Measurements from ENCODE around the gene IL31.

Gene IL31

GRCh38 chr12:122192441-122192840 lies 18.4 kb upstream of the IL31 start:
- peaks cover 6% of the 10 kb centered on the region for H3K4me1 ChIP-seq (ENCODE audit: insufficient read depth, low read length, poor library complexity, severe bottlenecking)
- no peaks in the 10 kb centered on the region for H3K9me3 ChIP-seq (ENCODE audit: insufficient read depth, low read depth, low read length)
- H4K20me1 ChIP-seq (ENCODE audit: insufficient read depth, low read length, poor library complexity, severe bottlenecking): no peaks in the 10 kb centered on the region
- H3K27me3 ChIP-seq (ENCODE audit: insufficient read depth, low read length, poor library complexity, severe bottlenecking): no peaks in the 10 kb centered on the region
- no peak overlapping the region for H3K9ac ChIP-seq (ENCODE audit: low read depth, low read length, poor library complexity, severe bottlenecking)
- H3K4me2 ChIP-seq (ENCODE audit: low read depth, low read length, poor library complexity, severe bottlenecking): no peak overlapping the region
- H3K79me2 ChIP-seq (ENCODE audit: insufficient read depth, low read length): no peaks in the 10 kb centered on the region
- no peak overlapping the region for H3K4me3 ChIP-seq (ENCODE audit: low read length, poor library complexity, severe bottlenecking)
- H3F3A ChIP-seq (ENCODE audit: low read depth): no peaks in the 10 kb centered on the region
- TF ChIP-seq EZH2phosphoT487 (IDR thresholded peaks at IDR 0.05; ENCODE audit: borderline replicate concordance): no peak
- no peak for TF ChIP-seq CTCF (conservative IDR thresholded peaks at IDR 0.05; ENCODE audit: low read length)
- no peak overlapping the region for H2AFZ ChIP-seq (ENCODE audit: low read length)
- H3K36me3 ChIP-seq (ENCODE audit: insufficient read depth, low read length): no peaks in the 10 kb centered on the region
- H3K9me2 ChIP-seq (replicated peaks; ENCODE audit: low read depth, low read length): no peaks in the 10 kb centered on the region

GRCh38 chr12:122190842-122191668 lies 17.0 kb upstream of the IL31 start:
- H3K27me3 ChIP-seq (ENCODE audit: insufficient read depth, low read length, poor library complexity, severe bottlenecking): no peaks in the 10 kb centered on the region
- no peaks in the 10 kb centered on the region for H3K4me1 ChIP-seq (ENCODE audit: insufficient read depth, low read length, poor library complexity, severe bottlenecking)
- no peaks in the 10 kb centered on the region for H4K20me1 ChIP-seq (ENCODE audit: insufficient read depth, low read length, poor library complexity, severe bottlenecking)
- no peaks in the 10 kb centered on the region for H3K9me2 ChIP-seq (replicated peaks; ENCODE audit: low read depth, low read length)
- no peak overlapping the region for H3K4me3 ChIP-seq (ENCODE audit: low read length, poor library complexity, severe bottlenecking)
- no peak overlapping the region for H2AFZ ChIP-seq (ENCODE audit: low read length)
- no peaks in the 10 kb centered on the region for H3K9me3 ChIP-seq (ENCODE audit: insufficient read depth, low read depth, low read length)
- no peak overlapping the region for H3K9ac ChIP-seq (ENCODE audit: low read depth, low read length, poor library complexity, severe bottlenecking)
- TF ChIP-seq CTCF (conservative IDR thresholded peaks at IDR 0.05; ENCODE audit: low read length): peak; percentile 86
- TF ChIP-seq EZH2phosphoT487 (IDR thresholded peaks at IDR 0.05; ENCODE audit: borderline replicate concordance): no peak
- H3K36me3 ChIP-seq (ENCODE audit: insufficient read depth, low read length): no peaks in the 10 kb centered on the region
- H3K79me2 ChIP-seq (ENCODE audit: insufficient read depth, low read length): no peaks in the 10 kb centered on the region
- H3F3A ChIP-seq (ENCODE audit: low read depth): no peaks in the 10 kb centered on the region
- no peak overlapping the region for H3K4me2 ChIP-seq (ENCODE audit: low read depth, low read length, poor library complexity, severe bottlenecking)

- Histone ChIP-seq H3K4me1 (ENCODE audit: insufficient read depth, low read length, poor library complexity, severe bottlenecking) (no peaks in the 10 kb centered on the region), H4K20me1 (ENCODE audit: insufficient read depth, low read length, poor library complexity, severe bottlenecking) (no peaks in the 10 kb centered on the region), H3F3A (ENCODE audit: low read depth) (no peaks in the 10 kb centered on the region), H3K4me3 (ENCODE audit: low read length, poor library complexity, severe bottlenecking) (no peak overlapping the region), H3K79me2 (ENCODE audit: insufficient read depth, low read length) (no peaks in the 10 kb centered on the region), H3K27me3 (ENCODE audit: insufficient read depth, low read length, poor library complexity, severe bottlenecking) (no peaks in the 10 kb centered on the region), H2AFZ (ENCODE audit: low read length) (no peak overlapping the region), H3K36me3 (ENCODE audit: insufficient read depth, low read length) (no peaks in the 10 kb centered on the region), H3K9ac (ENCODE audit: low read depth, low read length, poor library complexity, severe bottlenecking) (no peak overlapping the region), H3K9me3 (ENCODE audit: insufficient read depth, low read depth, low read length) (no peaks in the 10 kb centered on the region), H3K9me2 (replicated peaks; ENCODE audit: low read depth, low read length) (no peaks in the 10 kb centered on the region), H3K4me2 (ENCODE audit: low read depth, low read length, poor library complexity, severe bottlenecking) (no peak overlapping the region)
- TF ChIP-seq CTCF (conservative IDR thresholded peaks at IDR 0.05; ENCODE audit: low read length): no peak
- no peak for TF ChIP-seq EZH2phosphoT487 (IDR thresholded peaks at IDR 0.05; ENCODE audit: borderline replicate concordance)
These were observed 15.8 kb upstream of the IL31 start for GRCh38 chr12:122189626-122190475.

All from Loucy (cell line).